NB4 (cell line): ENCODE measurements around the gene PGK2.

Source experiments
- CTCF ChIP-seq: IDR thresholded peaks from one replicate; pipeline ENCODE4 v1.5.1; 2012; ENCODE audit warnings: low read depth, low read length
- POLR2A ChIP-seq: IDR thresholded peaks from 2 replicates; pipeline ENCODE4 v1.6.1; 2011; ENCODE audit warnings: mild to moderate bottlenecking; ENCODE audit not compliant: insufficient read length; ENCODE audit errors: extremely low read depth

- TF ChIP-seq CTCF (no peak), POLR2A (no peak)
Measured at GRCh38 chr6:49787176-49787575, at the start of gene PGK2.
